A549 (cell line): Measurements from ENCODE around the gene C1orf21. TPM values are rescaled to one million over a fixed set of nuclear protein-coding genes. Genes with fewer than 3 reads are reported as not detected.

ENCODE experiments used
- ATAC-seq, 2 experiments: fragments of 200-7000 bp in 1 of 2; fragments of >200 bp in 1 of 2; cut with Nextera tagmentation in 1 of 2; cut with Tn5 transposase in 1 of 2; 3 replicates each; pipeline versions ENCODE4 v1.8.0 to v1.9.1; 2018 to 2020; ENCODE audit warnings: mild to moderate bottlenecking in 1 of 2, moderate library complexity in 1 of 2
- CTCF ChIA-PET: fragments of 300-600 bp; sonication (Branson Sonifier 250); formaldehyde crosslinking; extraction: SDS; loops from one replicate; lab custom pipeline; 2021; ENCODE audit warnings: antibody characterized with exemption, inconsistent platforms; lab: Yijun Ruan, JAX
- POLR2A ChIA-PET: fragments of 350-600 bp; formaldehyde crosslinking; extraction: SDS; loops from one replicate; lab custom pipeline; 2021; ENCODE audit warnings: antibody characterized with exemption, inconsistent platforms; lab: Yijun Ruan, JAX
- DNase-seq, 2 experiments: peaks; one replicate each; pipeline versions ENCODE4 v3.0.0 to v3.0.0-alpha.2; 2011 to 2016; ENCODE audit warnings: low read depth in 1 of 2, low spot score in 1 of 2
- FAIRE-seq: peaks from 2 replicates; lab custom pipeline; 2011; peaks lifted over from hg19 to GRCh38; lab: Jason Lieb, UNC
- H3K27ac ChIP-seq, 2 experiments: fragments of >200 bp; sonication (Bioruptor Twin); formaldehyde crosslinking; 3 replicates each; pipeline ENCODE4 v1.5.1; 2016 to 2017
- H3K4me1 ChIP-seq: fragments of >200 bp; sonication (Bioruptor Twin); formaldehyde crosslinking; 3 replicates; pipeline ENCODE4 v1.6.1; 2016
- H3K4me2 ChIP-seq: fragments of >200 bp; sonication (Bioruptor Twin); formaldehyde crosslinking; 3 replicates; pipeline ENCODE4 v1.6.1; 2016
- H3K4me3 ChIP-seq: fragments of >200 bp; sonication (Bioruptor Twin); formaldehyde crosslinking; 3 replicates; pipeline ENCODE4 v1.5.1; 2016
- H3K9me3 ChIP-seq: fragments of >200 bp; sonication (Bioruptor Twin); formaldehyde crosslinking; 3 replicates; pipeline ENCODE4 v1.6.1; 2016
- BHLHE40 ChIP-seq: IDR thresholded peaks from 2 replicates; pipeline ENCODE4 v1.6.1; 2012; ENCODE audit warnings: low read depth, low read length, inconsistent platforms
- CBX2 ChIP-seq: fragments of 200-600 bp; sonication (generic); IDR thresholded peaks from 2 replicates; pipeline ENCODE4 v1.6.1; 2016; ENCODE audit warnings: low read depth, mild to moderate bottlenecking, borderline replicate concordance
- CBX8 ChIP-seq: fragments of 200-600 bp; sonication (generic); IDR thresholded peaks from 2 replicates; pipeline ENCODE4 v1.6.1; 2016
- CHD2 ChIP-seq: fragments of 150-350 bp; IDR thresholded peaks from 2 replicates; pipeline ENCODE4 v1.6.1; 2014; ENCODE audit warnings: low read length; ENCODE audit not compliant: partially characterized antibody
- CHD4 ChIP-seq: fragments of 200-600 bp; sonication (generic); IDR thresholded peaks from 2 replicates; pipeline ENCODE4 v1.6.1; 2016; ENCODE audit warnings: antibody characterized with exemption, mild to moderate bottlenecking, borderline replicate concordance
- EHF ChIP-seq: fragments of 250-450 bp; sonication (Bioruptor Pico); IDR thresholded peaks from 2 replicates; pipeline ENCODE4 v1.5.0; 2020; ENCODE audit warnings: mild to moderate bottlenecking
- EP300 ChIP-seq, 2 experiments: fragments of >200 bp; sonication (Bioruptor Twin); formaldehyde crosslinking; IDR thresholded peaks; 2 replicates in 1 of 2; 3 replicates in 1 of 2; pipeline ENCODE4 v1.6.1; 2016 to 2017
- ESRRA ChIP-seq: fragments of 150-350 bp; IDR thresholded peaks from 2 replicates; pipeline ENCODE4 v1.6.1; 2014; ENCODE audit warnings: mild to moderate bottlenecking, low read length, borderline replicate concordance
- FOSL2 ChIP-seq, 2 experiments: fragments of 450-650 bp in 1 of 2; fragments of >200 bp in 1 of 2; sonication (Bioruptor Twin) in 1 of 2; formaldehyde crosslinking; IDR thresholded peaks; 2 replicates each; pipeline versions ENCODE4 v1.5.0 to v1.6.1; 2016 to 2020; ENCODE audit warnings: mild to moderate bottlenecking in 1 of 2, moderate library complexity in 1 of 2
- HDAC2 ChIP-seq: fragments of 200-600 bp; sonication (generic); IDR thresholded peaks from 2 replicates; pipeline ENCODE4 v1.6.1; 2016
- JUN ChIP-seq, 2 experiments: fragments of >200 bp; sonication (Bioruptor Twin); formaldehyde crosslinking; IDR thresholded peaks; 2 replicates in 1 of 2; 3 replicates in 1 of 2; pipeline ENCODE4 v1.6.1; 2016 to 2017
- KDM1A ChIP-seq: fragments of 200-600 bp; sonication (generic); IDR thresholded peaks from 2 replicates; pipeline ENCODE4 v1.6.1; 2016; ENCODE audit warnings: low read depth, mild to moderate bottlenecking
- KDM5A ChIP-seq: fragments of 200-600 bp; sonication (generic); IDR thresholded peaks from 2 replicates; pipeline ENCODE4 v1.6.1; 2016; ENCODE audit warnings: antibody characterized with exemption, mild to moderate bottlenecking
- MAFK ChIP-seq: fragments of 450-650 bp; IDR thresholded peaks from 2 replicates; pipeline ENCODE4 v1.6.1; 2014; ENCODE audit not compliant: partially characterized antibody
- NFE2L2 ChIP-seq: fragments of 150-350 bp; conservative IDR thresholded peaks from 2 replicates; pipeline ENCODE4 v1.6.1; 2014; ENCODE audit warnings: low read length
- NPAS2 ChIP-seq: fragments of 250-450 bp; sonication (Bioruptor Pico); IDR thresholded peaks from 2 replicates; pipeline ENCODE4 v1.8.0; 2022; ENCODE audit warnings: mild to moderate bottlenecking, moderate library complexity, borderline replicate concordance
- NR3C1 ChIP-seq: fragments of >200 bp; sonication (Bioruptor Twin); formaldehyde crosslinking; IDR thresholded peaks from 3 replicates; pipeline ENCODE4 v1.6.1; 2017
- PHF8 ChIP-seq: fragments of 200-600 bp; sonication (generic); IDR thresholded peaks from 2 replicates; pipeline ENCODE4 v1.6.1; 2016; ENCODE audit warnings: low read depth, mild to moderate bottlenecking, antibody characterized with exemption, moderate library complexity, borderline replicate concordance
- POLR2AphosphoS2 ChIP-seq: conservative IDR thresholded peaks from 2 replicates; pipeline ENCODE4 v1.6.1; 2012; ENCODE audit warnings: low read length, improper control_type of control experiment, inconsistent platforms
- RAD21 ChIP-seq, 2 experiments: fragments of >200 bp in 1 of 2; sonication (Bioruptor Twin) in 1 of 2; formaldehyde crosslinking in 1 of 2; IDR thresholded peaks in 1 of 2; conservative IDR thresholded peaks in 1 of 2; 2 replicates in 1 of 2; 3 replicates in 1 of 2; pipeline ENCODE4 v1.6.1; 2012 to 2018; ENCODE audit warnings: inconsistent platforms in 1 of 2
- RFX5 ChIP-seq: fragments of 450-650 bp; IDR thresholded peaks from 2 replicates; pipeline ENCODE4 v1.7.1; 2014; ENCODE audit warnings: antibody characterized with exemption, mild to moderate bottlenecking, moderate library complexity
- TFCP2L1 ChIP-seq: fragments of 250-450 bp; sonication (Bioruptor Pico); IDR thresholded peaks from 2 replicates; pipeline ENCODE4 v1.5.0; 2021; ENCODE audit warnings: mild to moderate bottlenecking
- TP53 ChIP-seq: fragments of 250-450 bp; sonication (Bioruptor Pico); IDR thresholded peaks from 2 replicates; pipeline ENCODE4 v1.5.0; 2021; ENCODE audit warnings: mild to moderate bottlenecking, moderate library complexity
- ZC3H11A ChIP-seq: fragments of 450-650 bp; IDR thresholded peaks from 2 replicates; pipeline ENCODE4 v1.6.1; 2014; ENCODE audit warnings: antibody characterized with exemption, mild to moderate bottlenecking
- ZNF302 ChIP-seq: fragments of 250-450 bp; sonication (Bioruptor Pico); IDR thresholded peaks from 2 replicates; pipeline ENCODE4 v1.9.0; 2021; ENCODE audit warnings: inconsistent platforms, mild to moderate bottlenecking, moderate library complexity
- WGBS: methylation state at CpG from one replicate; pipeline ENCODE4 v1.1.6; 2017; ENCODE audit errors: missing lambda C conversion rate; 5-methylcytosine and 5-hydroxymethylcytosine counted together
- polyA plus RNA-seq, 4 experiments: library from polyadenylated mRNA; depleted of rRNA in 3 of 4; stranded (reverse); fragments of >200 nt; fragmentation: RNase III in 1 of 4; extraction: RNeasy Plus Mini Kit Qiagen cat#74134 plus additional on column Dnase treatment in 1 of 4; gene quantifications; 2 replicates in 3 of 4; 3 replicates in 1 of 4; pipeline ENCODE4 v1.2.3, GENCODE V29; 2011 to 2017
- TF ChIP-seq, protein P1 (sequence below): IDR thresholded peaks from 2 replicates; pipeline ENCODE4 v1.6.1; 2012; ENCODE audit warnings: low read depth, borderline replicate concordance
- TF ChIP-seq, protein P2 (sequence below): IDR thresholded peaks from 2 replicates; pipeline ENCODE4 v1.6.1; 2012
- TF ChIP-seq, protein P3 (sequence below): fragments of 450-650 bp; IDR thresholded peaks from 2 replicates; pipeline ENCODE4 v1.6.1; 2014; ENCODE audit warnings: antibody characterized with exemption
- TF ChIP-seq, protein P4 (sequence below): fragments of >200 bp; sonication (Bioruptor Twin); formaldehyde crosslinking; IDR thresholded peaks from 2 replicates; pipeline ENCODE4 v1.6.1; 2016
- TF ChIP-seq, protein P5 (sequence below): fragments of 250-450 bp; sonication (Bioruptor Pico); IDR thresholded peaks from 2 replicates; pipeline ENCODE4 v1.5.0; 2020; ENCODE audit warnings: low read depth, mild to moderate bottlenecking, moderate library complexity
- TF ChIP-seq, protein P6 (sequence below): IDR thresholded peaks from 2 replicates; pipeline ENCODE4 v1.6.1; 2012

The C1orf21 gene
- polyA plus RNA-seq, 2 of the 4 experiments (the other 2 are of a cell fraction), result 11.4 to 11.6 TPM

DNA sequence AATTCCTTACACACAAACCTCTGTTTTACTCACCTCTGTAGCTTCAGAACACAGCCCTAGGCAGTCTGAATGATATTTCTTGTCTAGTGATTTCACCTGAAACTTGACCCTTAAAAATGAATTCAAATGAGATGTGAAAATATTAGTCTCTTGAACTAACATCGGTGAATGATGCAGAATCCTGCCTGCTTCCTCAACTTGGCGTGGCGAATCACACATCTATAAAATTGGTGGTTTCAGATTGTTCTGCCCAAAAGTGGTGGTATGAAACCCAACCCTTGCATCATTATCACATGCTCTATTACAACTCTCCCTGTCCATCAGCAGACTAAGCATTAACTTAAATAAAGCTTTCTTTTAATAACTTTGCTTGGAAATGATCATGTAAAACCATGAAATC is 26.9 kb upstream of the C1orf21 start:
- FAIRE-seq, result no peak
- POLR2A ChIA-PET, result no interaction called here

DNA sequence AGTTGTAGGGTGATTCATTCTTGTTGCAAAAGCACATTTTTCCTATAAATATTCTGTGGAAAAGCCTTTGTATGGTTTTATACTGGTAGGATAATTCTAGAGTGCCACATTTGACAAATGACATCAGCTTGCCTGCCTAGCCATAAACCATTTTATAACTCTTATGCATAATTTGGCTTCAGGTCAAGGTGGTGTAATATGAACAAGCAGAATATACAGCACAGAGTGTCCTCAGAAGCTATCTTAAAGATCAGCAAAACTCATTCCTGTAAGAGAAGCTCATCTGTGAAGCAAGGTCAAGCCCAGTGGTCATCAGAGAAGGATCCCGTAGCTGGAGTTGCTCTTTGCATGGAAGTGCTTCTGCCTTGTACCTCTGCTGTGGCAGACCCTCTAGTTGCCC is 24.0 kb upstream of the C1orf21 start:
- TF ChIP-seq MAFK, result no peak
- TF ChIP-seq JUN (IDR thresholded peaks at IDR 0.05), result no peak
- TF ChIP-seq PHF8, result no peak
- TF ChIP-seq, protein P1, sequence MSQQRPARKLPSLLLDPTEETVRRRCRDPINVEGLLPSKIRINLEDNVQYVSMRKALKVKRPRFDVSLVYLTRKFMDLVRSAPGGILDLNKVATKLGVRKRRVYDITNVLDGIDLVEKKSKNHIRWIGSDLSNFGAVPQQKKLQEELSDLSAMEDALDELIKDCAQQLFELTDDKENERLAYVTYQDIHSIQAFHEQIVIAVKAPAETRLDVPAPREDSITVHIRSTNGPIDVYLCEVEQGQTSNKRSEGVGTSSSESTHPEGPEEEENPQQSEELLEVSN, result no peak
- TF ChIP-seq RFX5, result no peak
- TF ChIP-seq CHD4, result no peak
- TF ChIP-seq EP300 (IDR thresholded peaks at IDR 0.05), result no peak
- no peak for TF ChIP-seq HDAC2
- no peak for TF ChIP-seq TFCP2L1 (CRISPR knock-in tag)
- no peak for TF ChIP-seq NFE2L2
- TF ChIP-seq ZNF302, result no peak
- no peak for TF ChIP-seq KDM1A
- TF ChIP-seq FOSL2 (IDR thresholded peaks at IDR 0.05), result no peak
- TF ChIP-seq FOSL2 (CRISPR knock-in tag; IDR thresholded peaks at IDR 0.05), result no peak
- no peak for TF ChIP-seq KDM5A
- TF ChIP-seq, protein P2, sequence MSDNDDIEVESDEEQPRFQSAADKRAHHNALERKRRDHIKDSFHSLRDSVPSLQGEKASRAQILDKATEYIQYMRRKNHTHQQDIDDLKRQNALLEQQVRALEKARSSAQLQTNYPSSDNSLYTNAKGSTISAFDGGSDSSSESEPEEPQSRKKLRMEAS, result no peak
- no peak for TF ChIP-seq ESRRA
- no peak for TF ChIP-seq NR3C1
- TF ChIP-seq, protein P3, sequence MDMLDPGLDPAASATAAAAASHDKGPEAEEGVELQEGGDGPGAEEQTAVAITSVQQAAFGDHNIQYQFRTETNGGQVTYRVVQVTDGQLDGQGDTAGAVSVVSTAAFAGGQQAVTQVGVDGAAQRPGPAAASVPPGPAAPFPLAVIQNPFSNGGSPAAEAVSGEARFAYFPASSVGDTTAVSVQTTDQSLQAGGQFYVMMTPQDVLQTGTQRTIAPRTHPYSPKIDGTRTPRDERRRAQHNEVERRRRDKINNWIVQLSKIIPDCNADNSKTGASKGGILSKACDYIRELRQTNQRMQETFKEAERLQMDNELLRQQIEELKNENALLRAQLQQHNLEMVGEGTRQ, result no peak
- TF ChIP-seq BHLHE40, result no peak
- TF ChIP-seq, protein P4, sequence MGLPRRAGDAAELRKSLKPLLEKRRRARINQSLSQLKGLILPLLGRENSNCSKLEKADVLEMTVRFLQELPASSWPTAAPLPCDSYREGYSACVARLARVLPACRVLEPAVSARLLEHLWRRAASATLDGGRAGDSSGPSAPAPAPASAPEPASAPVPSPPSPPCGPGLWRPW, result no peak
- TF ChIP-seq, all 56 proteins: peak for 0
- ChIA-PET POLR2A (interaction anchor here (1.0 kb wide), 1 partner anchor 24 kb away, joined by 3 read pairs; the partner anchor contains the start of gene C1orf21), CTCF (interaction anchor here (1.1 kb wide), 1 partner anchor 301 kb away, joined by 4 read pairs; no protein-coding TSS in a partner anchor)
- H3K9me3 ChIP-seq, result no peaks in the 10 kb centered on the region
- 67% methylated on average over 1 of the region's 1 CpG for WGBS
- no peak overlapping the region; a peak in 1 of 6 replicates for H3K27ac ChIP-seq
- no peak overlapping the region for H3K4me2 ChIP-seq
- FAIRE-seq, result no peak
- H3K4me3 ChIP-seq, result no peak overlapping the region
- no peak for DNase-seq
- no peaks in the 10 kb centered on the region for H3K4me1 ChIP-seq
- ATAC-seq, result no peak

More for the DNA sequence above, 26.9 kb upstream of the C1orf21 start:
- Histone ChIP-seq H3K27ac (no peak overlapping the region), H3K4me2 (no peak overlapping the region), H3K9me3 (no peaks in the 10 kb centered on the region), H3K4me1 (no peaks in the 10 kb centered on the region), H3K4me3 (no peak overlapping the region)
- 86% methylated on average over 3 of the region's 3 CpGs for WGBS
- CTCF ChIA-PET, result interaction anchor here (1.6 kb wide), 1 partner anchor 304 kb away, joined by 4 read pairs; no protein-coding TSS in a partner anchor
- no peak for TF ChIP-seq ZNF302
- TF ChIP-seq HDAC2, result no peak
- no peak for TF ChIP-seq NR3C1
- DNase-seq (no peak), ATAC-seq (no peak)

DNA sequence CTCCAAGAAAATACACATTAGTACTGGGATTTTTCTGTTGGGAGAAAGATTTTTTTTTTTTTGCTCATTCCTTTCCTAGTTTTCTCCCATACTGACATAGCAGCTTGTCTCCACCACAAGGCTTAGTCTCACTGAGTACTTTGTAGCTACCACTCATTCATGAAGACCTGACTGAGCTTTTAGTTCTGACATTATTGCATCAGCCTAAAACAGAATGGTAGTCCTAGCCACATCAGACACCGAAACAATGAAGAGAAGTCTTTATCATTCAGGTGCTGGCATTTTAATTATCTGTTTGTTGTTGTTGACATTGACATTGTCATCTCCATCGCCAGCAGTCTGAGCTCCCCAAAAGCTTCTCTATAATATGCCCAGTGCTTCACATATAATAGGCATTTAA is 21.1 kb upstream of the C1orf21 start:
- POLR2A ChIA-PET, result no interaction called here
- Histone ChIP-seq H3K4me3 (no peak overlapping the region), H3K9me3 (no peaks in the 10 kb centered on the region), H3K4me2 (no peak overlapping the region), H3K4me1 (no peaks in the 10 kb centered on the region), H3K27ac (no peak overlapping the region)
- FAIRE-seq, result no peak
- 66% methylated on average over 2 of the region's 2 CpGs for WGBS
- ATAC-seq, result no peak
- CTCF ChIA-PET, result interaction anchor here (0.8 to 1.2 kb wide), 3 partner anchors 12 to 298 kb away, joined by 3 to 5 read pairs (median 3); partner anchors contain the start of gene C1orf21
- DNase-seq, result no peak
- TF ChIP-seq CHD4 (no peak), EP300 (IDR thresholded peaks at IDR 0.05) (no peak), RAD21 (conservative IDR thresholded peaks at IDR 0.05 in 1 of 2, IDR thresholded peaks at IDR 0.05 in 1 of 2) (no peak), CBX8 (no peak), CHD2 (no peak), TP53 (CRISPR knock-in tag) (no peak), POLR2AphosphoS2 (no peak), NPAS2 (CRISPR knock-in tag) (no peak), ZC3H11A (no peak), NR3C1 (no peak), CBX2 (no peak), NFE2L2 (no peak), EHF (CRISPR knock-in tag) (no peak), BHLHE40 (no peak)
- TF ChIP-seq, protein P5, sequence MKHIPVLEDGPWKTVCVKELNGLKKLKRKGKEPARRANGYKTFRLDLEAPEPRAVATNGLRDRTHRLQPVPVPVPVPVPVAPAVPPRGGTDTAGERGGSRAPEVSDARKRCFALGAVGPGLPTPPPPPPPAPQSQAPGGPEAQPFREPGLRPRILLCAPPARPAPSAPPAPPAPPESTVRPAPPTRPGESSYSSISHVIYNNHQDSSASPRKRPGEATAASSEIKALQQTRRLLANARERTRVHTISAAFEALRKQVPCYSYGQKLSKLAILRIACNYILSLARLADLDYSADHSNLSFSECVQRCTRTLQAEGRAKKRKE (CRISPR knock-in tag), result no peak
- TF ChIP-seq, protein P3, result no peak
- TF ChIP-seq, protein P6, sequence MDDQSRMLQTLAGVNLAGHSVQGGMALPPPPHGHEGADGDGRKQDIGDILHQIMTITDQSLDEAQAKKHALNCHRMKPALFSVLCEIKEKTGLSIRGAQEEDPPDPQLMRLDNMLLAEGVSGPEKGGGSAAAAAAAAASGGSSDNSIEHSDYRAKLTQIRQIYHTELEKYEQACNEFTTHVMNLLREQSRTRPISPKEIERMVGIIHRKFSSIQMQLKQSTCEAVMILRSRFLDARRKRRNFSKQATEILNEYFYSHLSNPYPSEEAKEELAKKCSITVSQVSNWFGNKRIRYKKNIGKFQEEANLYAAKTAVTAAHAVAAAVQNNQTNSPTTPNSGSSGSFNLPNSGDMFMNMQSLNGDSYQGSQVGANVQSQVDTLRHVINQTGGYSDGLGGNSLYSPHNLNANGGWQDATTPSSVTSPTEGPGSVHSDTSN, result no peak
